GM20000 (cell line): ENCODE data around the gene MAP3K15.
"Not testable (repeated sequence)": the region's sequence is repeated elsewhere in the genome, so short reads cannot be mapped to it uniquely, and the experiment has no call there.

Experiments used
- DNase-seq: peaks from one replicate; pipeline ENCODE4 v3.0.0; 2012; ENCODE audit warnings: low spot score
- CTCF ChIP-seq: IDR thresholded peaks from 2 replicates; pipeline ENCODE4 v1.5.1; 2012; ENCODE audit warnings: mild to moderate bottlenecking, control low read depth; ENCODE audit errors: extremely low read depth, missing control alignments

The MAP3K15 gene

DNA sequence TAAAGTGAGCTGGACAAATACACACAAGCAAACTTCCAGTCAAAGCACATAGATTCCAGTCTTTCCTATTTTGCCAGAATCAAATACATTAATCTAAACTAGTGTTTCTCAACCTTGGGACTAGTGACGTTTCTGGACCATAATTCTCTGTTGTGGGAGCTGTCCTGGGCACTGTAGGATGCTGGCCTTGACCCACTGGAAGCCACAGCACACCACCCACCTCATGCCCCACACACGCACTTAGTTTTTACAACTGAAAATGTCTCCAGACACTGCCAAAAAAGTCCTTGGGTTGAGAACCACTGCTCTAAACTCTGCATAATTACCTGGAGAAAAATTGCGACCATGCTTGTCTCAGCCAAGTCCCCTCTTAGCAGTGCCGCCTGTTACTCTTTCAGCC, 57.6 kb downstream of the MAP3K15 start:
- TF ChIP-seq CTCF: no peak
- no peak for DNase-seq

DNA sequence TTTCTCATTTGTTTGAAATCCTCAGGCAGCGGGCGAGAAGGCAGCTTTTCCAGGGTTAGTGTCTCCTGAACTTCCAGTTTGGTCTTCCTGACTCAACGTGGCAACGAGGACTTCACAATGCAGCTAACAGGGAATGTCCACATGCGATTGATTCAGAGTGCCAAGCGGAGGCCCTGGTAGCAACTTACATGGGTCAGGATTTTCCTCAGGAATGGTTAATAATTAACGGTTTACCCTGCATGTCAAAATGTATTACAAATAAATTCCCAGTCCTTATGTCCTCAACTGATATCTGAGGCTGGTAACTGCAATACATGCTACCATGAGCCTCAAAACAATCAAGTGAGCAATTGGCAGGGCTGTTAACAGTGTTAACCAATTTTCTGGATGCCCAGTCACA, 67.2 kb downstream of the MAP3K15 start:
- TF ChIP-seq CTCF: no peak
- no peak for DNase-seq

GRCh38 chrX:19446397-19446796, 68.9 kb downstream of the MAP3K15 start:
- no peak for DNase-seq
- TF ChIP-seq CTCF: no peak

GRCh38 chrX:19445772-19446171, 69.5 kb downstream of the MAP3K15 start:
- DNase-seq: not testable (repeated sequence)

DNA sequence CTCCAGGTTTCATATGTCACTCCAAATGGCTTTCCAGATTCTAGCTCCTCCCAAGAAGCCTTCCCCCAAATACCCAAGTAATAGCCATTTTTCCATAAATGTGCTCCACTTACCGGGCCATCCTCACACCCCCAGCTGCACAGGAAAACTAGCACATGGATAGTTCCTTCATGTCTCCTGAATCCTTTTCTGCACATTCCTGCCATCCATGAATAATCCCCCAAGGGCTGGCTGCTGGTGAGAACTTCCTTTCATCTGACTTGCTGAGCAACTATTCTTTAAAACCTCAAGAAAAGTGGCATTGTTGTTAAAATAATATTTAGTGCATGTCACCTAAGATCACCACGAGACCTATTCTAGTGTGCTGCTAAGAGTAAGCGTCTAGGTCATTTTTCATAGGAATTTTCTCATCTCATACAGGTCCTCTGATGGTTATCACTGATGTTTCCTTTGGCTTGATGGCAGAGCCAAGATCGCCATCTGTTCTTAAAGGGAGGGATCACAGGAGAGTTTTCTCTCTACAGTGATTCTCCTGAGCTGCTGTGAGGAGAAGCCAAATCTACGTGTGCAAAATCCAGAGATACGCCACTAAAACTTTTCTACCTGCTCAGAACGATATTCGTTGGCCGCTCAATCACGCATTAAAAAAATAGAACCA, 71.3 kb downstream of the MAP3K15 start:
- DNase-seq: no peak
- TF ChIP-seq CTCF: no peak

DNA sequence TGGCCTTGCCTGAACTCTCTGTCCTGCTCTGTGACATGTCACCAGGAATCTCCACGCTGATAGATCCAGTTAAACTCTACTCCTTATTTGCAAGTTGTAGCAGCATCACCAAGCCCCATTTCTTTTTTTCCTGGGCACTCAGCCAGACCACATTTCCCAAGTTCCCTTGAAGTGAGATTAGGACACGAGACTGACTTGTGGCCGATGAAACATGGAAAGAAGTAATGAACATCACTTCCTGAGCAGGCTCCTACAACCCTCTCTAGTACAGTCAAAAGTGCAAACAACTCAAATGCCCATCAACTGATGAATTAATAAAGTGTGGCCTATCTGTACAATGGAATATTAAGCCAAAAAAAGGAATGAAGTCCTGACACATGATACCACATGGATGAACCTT, 74.6 kb downstream of the MAP3K15 start:
- TF ChIP-seq CTCF: no peak
- no peak for DNase-seq

DNA sequence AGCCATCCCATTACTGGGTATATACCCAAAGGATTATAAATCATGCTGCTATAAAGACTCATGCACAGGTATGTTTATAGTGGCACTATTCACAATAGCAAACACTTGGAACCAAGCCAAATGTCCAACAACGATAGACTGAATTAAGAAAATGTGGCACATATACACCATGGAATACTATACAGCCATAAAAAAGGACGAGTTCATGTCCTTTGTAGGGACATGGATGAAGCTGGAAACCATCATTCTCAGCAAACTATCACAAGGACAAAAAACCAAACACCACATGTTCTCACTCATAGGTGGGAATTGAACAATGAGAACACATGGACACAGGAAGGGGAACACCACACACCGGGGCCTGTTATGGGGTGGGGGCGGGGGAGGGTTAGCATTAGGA, 92.6 kb downstream of the MAP3K15 start:
- DNase-seq: not testable (repeated sequence)

DNA sequence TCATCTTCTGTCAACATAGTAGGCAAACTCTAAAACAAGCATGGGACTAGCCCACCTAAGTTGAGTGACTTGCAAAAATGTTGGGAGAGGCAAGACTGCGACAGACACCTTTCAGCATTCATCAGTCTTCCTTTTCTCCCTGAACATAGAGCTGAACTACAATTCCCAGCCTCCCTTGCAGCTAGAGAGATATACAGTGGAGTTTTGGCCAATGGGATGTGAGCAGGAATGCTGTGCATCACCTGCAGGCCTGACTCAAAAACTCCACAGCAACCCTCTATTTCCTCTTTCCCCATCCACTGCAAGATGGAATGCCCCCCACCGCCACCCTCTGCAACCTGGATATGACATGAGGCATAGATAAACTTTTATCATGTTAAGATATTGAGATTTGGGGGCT, 105.0 kb downstream of the MAP3K15 start:
- no peak for TF ChIP-seq CTCF
- no peak for DNase-seq
